IPS-18c (cell line): ENCODE data around the gene ADCY2.

ENCODE experiments used
- H3K4me3 ChIP-seq: 2 replicates; pipeline ENCODE4 v1.7.0; 2013; ENCODE audit warnings: low read depth, mild to moderate bottlenecking, low read length, moderate library complexity; ENCODE audit not compliant: insufficient read depth
- H3K9me3 ChIP-seq: one replicate; pipeline ENCODE4 v1.6.1; 2013; ENCODE audit warnings: mild to moderate bottlenecking, low read length, moderate library complexity; ENCODE audit not compliant: control insufficient read depth, insufficient read depth

The ADCY2 gene

DNA sequence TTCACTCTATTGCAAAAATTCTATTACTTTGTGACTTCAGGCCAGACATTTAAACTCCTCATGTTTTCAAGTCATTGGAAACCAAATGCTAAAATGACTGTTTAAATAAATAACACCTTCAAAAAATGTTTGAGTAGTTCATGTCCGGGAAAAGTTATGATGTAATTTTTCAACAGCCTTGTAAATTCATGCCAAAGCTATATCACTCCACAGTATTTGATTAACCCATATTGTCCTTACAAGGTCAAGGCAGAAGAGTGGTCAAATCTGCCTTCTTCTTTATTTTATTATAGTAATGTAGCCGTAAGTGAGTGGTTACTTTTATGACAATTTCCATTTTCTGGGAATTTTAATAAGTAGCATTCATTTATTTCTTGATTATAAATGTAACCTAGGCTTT is 72.8 kb downstream of the ADCY2 start:
- H3K9me3 ChIP-seq, result no peaks in the 10 kb centered on the region
- no peak overlapping the region for H3K4me3 ChIP-seq

DNA sequence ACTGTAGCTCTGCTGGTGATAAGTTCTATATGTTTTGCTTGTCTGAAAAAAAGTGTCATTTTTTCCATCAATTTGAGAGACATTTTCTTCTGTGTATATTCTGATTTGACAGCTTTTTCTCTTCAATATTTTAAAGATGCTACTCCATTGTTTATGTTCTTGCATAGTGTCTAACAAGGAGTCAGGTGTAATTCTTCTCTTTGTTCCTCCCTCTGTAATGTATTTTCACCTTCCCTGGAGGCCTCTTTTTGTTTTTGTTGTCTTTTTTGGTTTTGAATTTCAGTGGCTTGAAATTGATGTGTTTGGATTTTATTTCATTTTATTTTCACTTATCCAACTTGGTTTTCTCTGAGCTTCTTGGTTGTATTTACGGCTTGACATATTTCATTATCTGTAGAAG is 75.8 kb downstream of the ADCY2 start:
- H3K4me3 ChIP-seq, result no peak overlapping the region
- H3K9me3 ChIP-seq, result no peaks in the 10 kb centered on the region

DNA sequence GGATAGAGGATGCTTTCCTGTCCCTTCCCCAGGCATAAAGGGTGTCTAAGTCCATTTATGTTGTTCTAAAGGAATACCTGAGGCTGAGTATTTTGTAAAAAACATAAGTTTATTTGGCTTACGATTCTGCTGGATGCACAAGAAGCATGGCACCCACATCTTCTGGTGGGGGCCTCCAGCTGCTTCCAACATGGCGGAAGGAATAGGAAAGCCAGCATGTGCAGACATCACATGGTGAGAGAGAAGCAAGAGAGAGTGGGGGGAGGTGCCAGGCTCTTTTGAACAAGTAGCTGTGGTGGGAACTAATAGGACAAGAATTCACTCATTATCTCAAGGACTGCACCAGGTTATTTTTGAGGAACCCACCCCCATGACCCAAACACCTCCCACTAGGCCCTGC is 77.2 kb downstream of the ADCY2 start:
- no peaks in the 10 kb centered on the region for H3K9me3 ChIP-seq

DNA sequence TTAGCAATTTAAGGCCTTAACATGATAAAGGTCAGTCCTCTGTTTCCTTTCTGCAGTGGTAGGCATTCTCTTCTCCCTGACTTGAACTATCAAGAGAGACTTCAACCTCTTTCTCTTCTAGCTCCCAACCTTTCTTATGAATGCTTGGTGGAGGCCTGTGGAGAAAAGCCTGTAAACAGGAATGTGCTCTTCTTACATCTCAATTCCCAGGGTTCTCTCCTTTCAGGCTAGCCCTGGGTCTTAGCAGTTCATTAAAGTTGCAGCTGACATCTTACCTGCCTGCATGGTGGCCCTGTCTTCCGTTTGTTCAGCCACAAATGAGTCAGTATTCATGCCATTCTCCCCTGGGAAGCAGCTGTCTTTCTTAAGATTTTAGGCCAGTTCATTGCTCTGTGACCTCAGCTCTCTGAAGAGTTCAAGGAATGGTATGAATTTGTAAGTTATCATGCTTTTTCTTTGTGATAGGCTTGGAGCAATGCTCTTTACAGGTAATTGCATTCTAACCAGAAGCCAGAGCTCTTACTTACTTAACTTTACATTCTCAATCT is 77.8 kb downstream of the ADCY2 start:
- no peak overlapping the region for H3K4me3 ChIP-seq
- no peaks in the 10 kb centered on the region for H3K9me3 ChIP-seq

More for the DNA sequence above, 77.2 kb downstream of the ADCY2 start:
- H3K4me3 ChIP-seq, result no peak overlapping the region

DNA sequence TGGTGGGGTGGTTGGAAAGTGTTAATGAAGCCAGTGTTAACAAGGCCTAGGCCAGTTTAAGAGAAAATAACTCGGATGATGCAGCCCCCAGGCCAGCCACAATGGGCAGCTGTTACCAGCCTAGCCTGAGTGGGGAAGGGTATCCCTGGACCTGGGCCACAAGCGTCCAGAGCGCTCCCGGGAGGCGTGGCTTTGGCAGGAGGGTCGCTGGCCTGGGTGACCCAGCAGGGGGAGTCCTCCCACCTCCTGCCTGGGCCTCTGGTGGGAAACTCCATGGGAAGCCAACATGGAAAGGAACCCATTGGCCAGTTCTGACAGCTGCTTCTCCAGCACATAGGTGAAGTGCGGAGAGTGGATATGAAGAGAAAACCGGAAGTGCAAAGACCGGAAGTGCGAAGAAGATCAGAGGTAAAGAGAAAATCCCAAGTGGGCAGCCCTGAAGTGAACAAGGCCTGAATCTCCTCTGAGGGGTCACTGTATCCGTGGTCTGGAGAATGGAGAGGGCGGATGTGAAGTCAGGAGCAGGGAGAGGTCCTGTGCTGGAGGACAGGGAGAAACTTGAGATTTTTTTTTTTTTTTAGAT is 79.0 kb downstream of the ADCY2 start:
- no peak overlapping the region for H3K4me3 ChIP-seq

DNA sequence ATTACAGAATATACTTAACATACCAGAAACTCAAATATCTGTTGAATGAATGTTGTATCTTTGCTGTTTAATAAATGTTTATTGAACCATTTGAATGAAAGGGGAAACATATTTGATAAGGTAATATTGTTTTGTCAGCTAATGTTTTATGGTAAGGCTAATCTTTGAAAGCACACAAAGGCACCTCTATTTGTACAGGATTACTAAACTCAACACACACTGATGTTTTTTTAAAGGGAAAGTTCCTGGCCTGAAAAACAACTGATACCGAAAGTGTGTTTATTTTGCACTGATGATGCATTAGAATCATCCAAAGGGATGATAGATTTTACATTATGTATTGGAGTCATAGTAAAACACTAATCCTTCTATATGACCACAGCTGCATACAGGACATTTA is 82.5 kb downstream of the ADCY2 start:
- Histone ChIP-seq H3K9me3 (no peaks in the 10 kb centered on the region), H3K4me3 (no peak overlapping the region)

More for the DNA sequence above, 79.0 kb downstream of the ADCY2 start:
- H3K9me3 ChIP-seq, result no peaks in the 10 kb centered on the region

DNA sequence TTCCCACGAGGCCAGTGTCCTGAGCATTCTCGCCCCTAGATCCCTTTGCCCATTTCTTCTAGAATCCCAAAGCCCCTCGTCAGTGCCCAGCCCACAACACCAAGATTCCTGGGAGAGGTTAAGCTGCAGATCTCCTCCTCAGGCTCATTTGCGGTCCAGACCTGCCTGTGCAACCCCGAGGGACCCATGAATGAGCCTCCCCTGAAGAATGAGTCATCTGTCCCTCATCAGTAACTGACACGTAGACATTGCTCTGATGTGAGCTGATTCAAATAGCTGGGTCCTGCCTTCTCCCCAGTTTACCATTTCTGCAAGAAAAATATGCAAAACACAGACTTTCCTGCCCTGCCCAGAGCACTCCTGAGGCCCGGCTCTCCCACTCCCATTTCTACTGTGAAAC is 92.8 kb downstream of the ADCY2 start:
- Histone ChIP-seq H3K4me3 (no peak overlapping the region), H3K9me3 (peaks cover 2% of the 10 kb centered on the region)

DNA sequence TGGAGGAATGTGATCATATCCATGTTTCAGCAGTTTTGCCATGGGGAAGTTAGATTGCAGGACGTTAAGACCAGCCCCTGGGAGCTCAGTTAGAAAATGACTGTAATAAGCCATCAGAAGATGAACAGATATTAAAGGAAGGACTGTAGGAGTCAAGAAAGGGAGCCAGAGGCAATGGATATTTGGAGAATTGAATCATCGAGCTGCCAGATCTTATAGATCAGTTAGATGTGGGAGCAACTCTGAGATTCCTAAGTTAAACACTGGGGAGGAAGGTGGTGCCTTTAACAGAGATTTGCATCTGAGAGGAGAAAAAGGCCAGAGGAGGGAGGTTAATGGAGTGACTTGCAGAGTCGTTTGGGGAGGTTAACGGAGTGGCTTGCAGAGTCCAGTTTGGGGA is 96.4 kb downstream of the ADCY2 start:
- Histone ChIP-seq H3K4me3 (no peak overlapping the region), H3K9me3 (peaks cover 2% of the 10 kb centered on the region)

DNA sequence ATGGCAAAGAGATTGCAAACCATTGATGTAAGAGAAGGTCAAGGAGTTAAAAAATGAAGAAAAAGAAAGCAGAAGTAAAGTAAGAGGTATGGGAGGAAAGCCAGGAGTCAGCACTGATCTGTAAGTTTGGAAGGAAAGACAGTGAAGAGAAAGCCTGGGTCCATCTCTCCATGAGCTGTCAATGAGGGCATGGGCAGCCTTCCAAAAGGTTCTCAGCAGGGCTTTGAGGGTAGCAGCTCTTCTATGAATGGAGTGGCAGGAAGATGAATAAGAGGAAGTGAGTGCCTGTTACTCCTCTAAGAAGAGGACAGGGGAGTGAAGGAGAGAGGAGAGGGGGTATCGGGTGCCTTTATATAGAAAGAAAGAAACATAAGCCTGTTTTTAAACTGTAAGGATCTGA is 97.1 kb downstream of the ADCY2 start:
- Histone ChIP-seq H3K4me3 (no peak overlapping the region), H3K9me3 (peaks cover 2% of the 10 kb centered on the region)

DNA sequence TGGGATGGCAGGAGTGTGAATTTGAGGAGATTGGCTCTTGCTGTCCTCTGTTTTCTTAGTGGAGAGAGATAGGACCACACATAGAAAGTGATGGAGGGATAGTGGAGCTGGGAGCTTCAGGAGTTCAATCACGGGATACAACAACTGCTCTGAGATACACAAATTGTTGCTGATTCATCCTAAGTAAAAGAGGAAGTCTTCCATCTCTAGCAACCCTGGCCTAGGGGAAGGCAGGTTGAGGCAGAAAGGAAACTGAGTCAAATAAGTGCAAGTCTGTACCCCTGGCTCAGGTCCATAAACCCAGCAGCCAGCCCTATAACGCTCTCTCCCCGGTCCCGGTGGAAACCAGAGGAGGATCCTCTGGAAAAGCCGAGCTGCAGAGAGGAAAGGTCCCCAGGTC is 97.7 kb downstream of the ADCY2 start:
- Histone ChIP-seq H3K9me3 (peaks cover 1% of the 10 kb centered on the region), H3K4me3 (no peak overlapping the region)

DNA sequence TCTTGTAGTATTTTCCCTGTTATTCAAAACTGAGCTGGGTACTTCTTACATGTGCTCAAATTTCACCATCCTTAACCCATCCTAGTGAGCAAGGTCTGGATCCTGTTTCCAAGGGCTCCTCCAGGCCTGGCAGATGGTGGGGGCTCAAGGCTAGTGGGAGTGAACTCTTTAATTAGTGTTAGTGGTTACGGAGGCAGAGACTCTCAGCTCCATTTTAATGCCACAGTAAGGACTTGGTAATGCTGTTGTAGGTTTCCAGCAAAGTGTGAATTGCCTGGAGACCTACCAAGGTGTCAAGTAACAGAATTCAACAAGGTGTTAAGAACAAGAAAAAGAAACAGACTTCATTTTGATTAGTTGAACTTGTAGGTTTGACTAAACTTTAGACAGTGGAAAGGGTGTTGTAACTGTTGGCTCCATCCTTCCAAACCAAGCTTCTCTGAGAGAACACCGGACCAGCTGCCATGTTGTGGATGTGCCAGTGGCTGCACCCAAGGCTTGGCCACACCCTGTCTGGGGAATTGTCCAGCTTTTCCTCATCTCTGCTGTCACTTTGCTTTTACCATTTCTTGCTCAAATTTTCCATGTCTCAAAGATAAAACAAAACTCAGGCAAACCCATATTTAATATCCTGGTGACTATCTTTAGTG is 98.7 kb downstream of the ADCY2 start:
- Histone ChIP-seq H3K4me3 (no peak overlapping the region), H3K9me3 (no peaks in the 10 kb centered on the region)

DNA sequence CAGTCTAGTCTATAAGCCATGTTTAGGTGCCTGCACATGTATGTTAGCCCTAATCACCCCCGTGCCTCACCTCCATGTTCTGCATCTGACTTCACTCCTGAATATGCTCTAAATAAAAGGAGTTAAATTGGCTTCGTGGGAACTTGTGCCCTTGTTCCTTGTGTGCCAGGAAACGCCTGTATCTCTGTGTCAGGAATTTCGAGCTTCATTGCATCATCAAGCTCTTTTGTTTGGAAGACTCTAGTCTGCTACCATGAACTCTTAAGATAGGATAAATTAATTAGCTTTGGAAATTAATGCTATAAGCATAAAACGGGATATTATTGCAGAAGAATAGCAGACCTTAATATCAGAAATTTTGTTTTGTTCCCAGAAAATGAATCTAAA is 99.2 kb downstream of the ADCY2 start:
- Histone ChIP-seq H3K4me3 (no peak overlapping the region), H3K9me3 (no peaks in the 10 kb centered on the region)

DNA sequence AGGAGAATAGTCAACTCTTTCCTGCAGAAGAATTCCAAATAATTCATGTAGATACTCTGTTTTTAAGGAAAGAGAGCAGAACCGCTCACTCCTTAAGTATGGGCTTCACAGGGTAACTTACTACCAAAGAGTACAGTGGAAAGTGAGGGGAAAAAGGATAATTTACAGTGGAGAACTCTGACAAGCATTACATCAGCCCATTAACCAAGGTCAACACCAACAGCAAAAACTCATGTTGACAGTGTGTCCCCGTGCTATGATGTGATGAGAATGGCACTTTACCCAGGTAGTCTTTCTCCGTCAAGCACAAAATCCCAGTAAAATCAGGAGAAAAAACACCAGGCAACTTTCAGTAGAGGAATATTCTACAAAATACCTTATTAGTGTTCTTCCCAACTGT is 104.3 kb downstream of the ADCY2 start:
- Histone ChIP-seq H3K4me3 (no peak overlapping the region), H3K9me3 (no peaks in the 10 kb centered on the region)

DNA sequence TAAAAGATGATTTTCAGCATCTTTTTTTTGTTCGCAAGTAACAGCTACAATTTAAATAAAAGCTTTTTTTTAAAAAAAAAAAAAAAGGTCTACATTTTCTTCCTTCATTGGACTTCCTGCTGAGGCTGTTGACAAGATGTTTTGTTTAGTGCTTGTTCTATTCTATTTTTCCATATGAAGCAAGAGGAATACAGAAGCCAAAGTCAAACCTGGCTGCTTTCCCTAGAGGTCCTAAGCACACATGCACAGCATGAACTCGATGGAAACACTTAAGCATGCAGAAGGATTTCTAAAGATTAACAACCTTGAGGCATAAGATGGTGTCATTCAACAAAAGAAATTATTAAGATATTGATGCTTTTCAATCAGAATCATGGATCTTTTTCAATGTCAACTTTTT is 105.1 kb downstream of the ADCY2 start:
- H3K9me3 ChIP-seq, result no peaks in the 10 kb centered on the region
- H3K4me3 ChIP-seq, result no peak overlapping the region

DNA sequence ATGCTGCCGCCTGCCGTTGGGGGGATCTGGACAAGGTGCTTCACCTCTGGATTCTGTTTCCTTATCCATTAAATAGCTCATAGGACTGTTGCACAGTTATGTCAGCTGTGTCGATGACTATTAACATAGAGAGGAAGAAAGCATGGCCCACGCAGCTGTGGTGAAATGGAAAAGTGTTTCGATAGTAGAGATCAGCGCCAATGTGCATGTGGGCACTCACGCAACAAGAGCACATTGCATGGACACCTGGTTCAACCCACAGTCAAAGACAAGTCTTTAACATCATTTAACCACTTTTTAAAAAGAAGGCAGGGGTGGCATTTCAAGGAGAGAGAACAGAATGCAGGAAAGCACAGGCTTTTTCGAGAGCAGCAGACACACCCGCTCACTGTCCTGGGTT is 107.6 kb downstream of the ADCY2 start:
- H3K4me3 ChIP-seq, result no peak overlapping the region
- no peaks in the 10 kb centered on the region for H3K9me3 ChIP-seq

DNA sequence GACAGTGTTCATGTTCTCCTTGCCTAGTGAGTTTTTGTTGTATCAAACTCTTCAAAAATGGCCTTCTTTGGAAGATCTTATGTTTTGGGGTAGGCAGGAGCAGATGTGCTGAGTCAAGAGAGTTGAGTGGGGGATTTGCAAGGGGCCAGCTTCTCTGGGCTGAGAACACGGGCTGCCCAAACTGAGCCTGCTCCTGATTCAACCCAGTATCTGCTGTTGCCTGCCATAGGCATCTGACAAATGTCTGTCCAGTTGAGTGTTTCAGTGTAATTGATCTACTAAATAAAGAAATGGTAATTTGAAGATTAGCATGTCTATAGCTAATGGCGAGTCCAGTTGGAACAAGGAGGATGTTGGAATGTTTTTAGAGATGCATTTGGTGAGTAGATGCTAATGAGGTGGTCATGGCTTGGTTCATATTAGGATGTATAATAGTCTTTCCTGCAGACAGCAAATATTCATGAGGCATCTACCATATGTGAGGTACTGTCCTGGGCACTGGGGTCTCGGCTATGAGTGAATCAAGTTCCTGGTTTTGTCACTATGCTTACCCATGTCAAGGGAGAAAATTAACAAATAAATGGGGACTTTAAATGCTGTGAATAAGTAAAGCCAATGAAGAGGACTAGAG is 119.5 kb downstream of the ADCY2 start:
- H3K4me3 ChIP-seq, result no peak overlapping the region

DNA sequence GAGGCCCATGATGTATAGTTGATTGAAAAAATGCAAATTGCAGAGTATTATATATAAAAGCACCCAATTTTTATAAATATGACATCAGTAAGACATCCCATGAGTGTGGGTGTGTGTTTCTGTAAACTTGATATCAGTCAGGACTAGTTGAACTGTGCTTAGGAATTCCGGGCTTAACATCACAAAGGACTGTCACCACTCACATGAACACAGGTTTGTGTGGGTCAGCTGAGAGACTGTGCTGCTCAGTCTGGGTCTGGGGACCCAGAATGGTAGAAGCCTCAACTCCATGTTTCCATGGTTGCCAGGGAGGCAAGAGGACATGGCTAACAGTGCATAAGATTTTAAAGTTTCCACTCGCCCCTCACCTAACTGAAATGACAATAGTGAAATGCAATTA is 120.3 kb downstream of the ADCY2 start:
- Histone ChIP-seq H3K4me3 (no peak overlapping the region), H3K9me3 (no peaks in the 10 kb centered on the region)

More for the DNA sequence above, 119.5 kb downstream of the ADCY2 start:
- no peaks in the 10 kb centered on the region for H3K9me3 ChIP-seq

DNA sequence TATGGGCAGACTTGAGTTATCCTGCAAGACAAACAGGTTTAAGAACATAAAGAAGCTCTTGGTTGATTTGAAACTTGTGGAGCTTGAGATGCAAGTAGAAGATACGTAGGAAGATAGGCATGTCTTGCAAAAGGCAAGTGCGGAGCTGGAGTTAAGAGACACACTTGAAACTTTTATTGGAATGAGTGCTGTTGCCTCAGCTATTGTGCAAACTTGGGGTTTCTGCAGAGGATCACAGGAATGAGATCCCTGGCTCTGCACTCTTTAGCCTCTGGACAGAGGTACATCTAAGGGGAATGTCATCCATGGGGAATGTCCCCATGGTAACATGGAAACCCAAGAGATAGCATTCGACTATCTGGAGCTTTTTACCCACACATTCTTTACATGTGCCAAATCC is 121.1 kb downstream of the ADCY2 start:
- Histone ChIP-seq H3K9me3 (no peaks in the 10 kb centered on the region), H3K4me3 (no peak overlapping the region)
